Measurements from ENCODE around the gene DRC3.

The DRC3 gene

DNA sequence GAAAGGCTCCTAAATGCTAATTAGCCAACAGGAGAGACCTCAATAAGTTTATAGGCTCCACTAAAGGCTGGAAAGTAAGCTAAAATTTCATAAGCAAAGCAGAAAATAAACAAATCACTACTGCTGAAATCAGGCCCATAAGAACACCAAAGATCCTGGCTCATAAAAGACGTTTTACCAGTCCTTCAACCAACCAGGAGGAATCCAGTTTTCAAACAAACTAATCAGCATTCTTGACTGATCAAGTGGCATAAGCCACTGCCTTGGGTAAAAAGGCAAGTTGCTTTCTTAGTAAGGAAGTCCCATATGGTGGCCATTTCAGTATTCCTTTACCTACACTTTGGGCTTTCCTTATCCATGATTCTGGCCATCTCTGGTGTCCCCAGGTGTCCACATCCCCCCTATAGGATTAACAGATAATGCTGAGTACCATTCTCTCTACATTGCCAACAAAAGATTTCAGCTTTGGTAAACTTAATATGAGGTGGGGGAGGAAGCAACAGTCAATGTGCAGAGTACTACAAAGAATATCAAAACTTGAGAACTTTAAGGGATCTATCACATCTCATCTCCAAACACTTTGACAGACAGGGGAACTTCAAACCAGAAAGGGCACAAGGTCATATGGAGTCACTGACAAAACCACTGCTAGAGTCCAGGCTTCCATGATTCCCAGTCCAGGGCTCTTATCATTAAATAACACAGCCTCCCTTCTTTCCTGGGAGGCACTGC lies 1.8 kb upstream of the DRC3 start:
- DNase-seq: peak; percentile 42

DNA sequence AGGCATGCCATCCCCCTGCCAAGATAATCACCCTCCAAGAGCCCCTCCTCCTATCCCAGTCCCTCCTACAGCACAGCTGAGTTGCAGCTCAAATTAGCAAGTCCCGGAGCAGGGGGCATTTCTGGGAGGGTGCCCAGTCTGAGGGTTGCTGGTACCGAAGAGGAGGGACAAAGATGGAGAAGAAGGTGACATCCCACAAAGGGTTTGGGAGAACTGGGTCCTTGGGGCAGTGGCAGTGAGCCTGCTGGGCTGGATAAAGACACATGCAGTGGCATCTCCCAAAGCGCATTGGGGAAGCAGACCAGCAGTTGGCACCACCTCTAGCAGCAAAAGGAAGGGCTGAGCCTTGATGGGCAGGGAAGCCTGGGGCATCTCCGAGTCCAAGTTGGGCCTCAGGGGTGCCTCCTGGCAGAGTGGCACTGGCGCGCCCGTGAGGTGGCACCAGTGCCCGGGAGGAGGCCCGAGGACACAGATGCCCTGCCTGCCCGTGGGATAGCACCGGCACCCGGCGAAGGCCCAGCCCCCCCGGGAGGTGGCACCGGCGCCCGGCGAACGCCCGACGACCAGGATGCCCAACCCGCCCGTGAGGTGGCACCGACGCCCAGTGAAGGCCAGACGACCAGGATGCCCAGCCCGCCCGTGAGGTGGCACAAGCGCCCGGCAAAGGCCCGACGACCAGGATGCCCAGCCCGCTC lies 1.1 kb upstream of the DRC3 start:
- DNase-seq: peak; percentile 10

DNA sequence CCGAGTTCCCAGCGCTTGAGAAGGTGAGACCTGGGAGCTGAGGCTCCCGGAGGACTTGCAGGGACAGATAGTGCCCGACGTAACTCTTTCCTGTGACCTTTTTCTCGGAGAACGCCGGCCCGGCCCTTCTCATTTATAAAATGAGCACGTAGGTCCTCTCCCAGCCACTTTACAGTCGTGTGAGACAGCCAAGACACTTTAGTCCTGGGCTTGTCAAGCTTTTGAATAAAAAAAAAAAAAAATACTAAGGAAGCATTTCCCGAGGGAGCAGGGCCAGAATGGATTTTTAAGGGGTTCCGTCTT lies 241 bp downstream of the DRC3 start:
- no peak for DNase-seq

DNA sequence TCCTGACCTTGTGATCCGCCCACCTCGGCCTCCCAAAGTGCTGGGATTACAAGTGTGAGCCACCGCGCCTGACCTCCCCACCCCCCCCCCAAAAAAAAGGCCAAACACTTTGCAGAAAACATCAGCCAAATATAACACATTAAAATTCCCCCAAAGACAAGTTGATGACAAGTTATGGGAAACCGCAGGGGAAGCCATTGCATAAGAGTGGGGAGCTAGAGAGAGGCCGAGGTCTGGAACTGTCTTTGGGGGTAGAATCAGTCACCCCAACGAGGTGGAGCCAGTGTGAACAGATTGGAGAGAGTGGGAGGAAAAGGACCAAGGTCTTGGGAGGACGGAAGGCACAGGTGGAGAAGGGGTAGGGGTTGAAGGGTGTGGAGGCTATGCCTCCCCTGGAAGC lies 2.8 kb downstream of the DRC3 start:
- no peak for DNase-seq

DNA sequence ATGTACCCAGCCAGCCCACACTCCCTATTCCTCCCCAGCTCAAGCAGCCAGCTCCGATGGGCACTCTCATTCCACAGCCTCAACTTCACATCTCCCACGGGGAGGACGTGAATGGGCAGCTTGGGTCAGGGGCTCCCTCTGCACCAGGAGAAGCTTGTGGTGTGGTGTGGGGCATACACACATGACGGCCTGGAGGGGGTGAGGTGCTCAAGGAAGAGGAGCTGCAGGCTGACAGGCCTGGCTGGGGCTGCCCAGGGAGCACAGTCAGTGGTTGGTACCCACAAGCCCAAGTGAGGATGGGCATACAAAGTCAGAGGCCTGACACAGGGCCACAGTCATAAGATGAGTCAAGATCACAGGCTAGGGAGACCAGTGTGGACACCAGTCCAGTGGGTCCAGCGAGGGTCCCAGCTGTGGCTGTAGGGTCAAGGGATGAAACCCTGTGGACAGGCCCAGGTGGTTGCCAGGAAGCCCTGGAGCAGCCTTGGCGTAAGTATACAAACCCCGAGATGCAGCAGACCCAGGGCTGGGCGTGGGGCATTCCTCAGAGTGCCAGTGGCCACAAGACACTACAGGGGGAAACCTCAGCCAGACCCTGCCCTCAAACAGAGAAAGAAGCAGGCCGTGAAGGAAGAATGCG lies 4.4 kb downstream of the DRC3 start:
- DNase-seq: no peak

DNA sequence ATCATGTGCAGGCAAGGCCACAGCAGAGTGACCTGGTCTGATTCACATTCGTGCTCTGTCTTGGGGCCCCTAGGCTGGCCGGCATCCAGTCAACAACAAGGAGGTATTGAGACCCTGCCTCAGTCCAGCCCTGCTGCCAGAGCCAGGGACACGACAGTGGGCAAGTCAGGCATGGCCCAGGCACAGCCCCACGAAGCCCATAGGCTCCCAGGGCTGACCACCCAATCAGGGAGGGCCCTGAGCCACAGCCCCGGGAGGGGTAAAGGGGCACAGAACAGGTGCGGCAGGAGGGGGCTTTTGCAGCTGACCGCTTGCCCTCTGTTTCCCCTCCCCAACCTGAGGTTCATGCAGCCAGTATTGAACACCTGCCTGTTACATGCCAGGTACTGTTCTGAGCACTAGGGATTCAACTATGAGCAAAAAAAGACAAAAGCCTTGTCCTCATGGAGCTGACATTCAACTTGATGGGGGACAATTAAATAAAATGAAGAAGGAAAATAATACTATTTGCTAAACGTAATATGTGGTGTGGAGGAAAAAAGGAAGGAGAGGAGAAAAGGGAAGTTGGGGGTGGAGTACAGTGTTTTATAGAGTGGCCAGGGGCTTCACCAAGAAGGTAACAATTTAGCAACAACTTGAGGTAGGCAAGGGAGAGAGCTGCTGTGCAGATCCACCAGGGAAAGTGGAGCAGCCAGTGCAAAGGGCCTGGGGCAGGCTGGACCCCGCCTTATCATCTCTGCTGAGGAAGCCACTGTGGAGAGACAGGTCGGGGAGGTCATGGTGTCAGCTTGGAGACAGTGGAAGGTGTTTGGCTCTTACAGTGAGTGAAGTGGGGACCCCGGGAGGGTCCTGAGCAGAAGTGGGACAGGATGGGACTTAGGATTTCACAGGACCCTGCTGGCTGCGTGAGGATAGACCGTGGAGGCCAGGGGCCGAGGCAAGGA lies 6.1 kb downstream of the DRC3 start:
- DNase-seq: no peak

DNA sequence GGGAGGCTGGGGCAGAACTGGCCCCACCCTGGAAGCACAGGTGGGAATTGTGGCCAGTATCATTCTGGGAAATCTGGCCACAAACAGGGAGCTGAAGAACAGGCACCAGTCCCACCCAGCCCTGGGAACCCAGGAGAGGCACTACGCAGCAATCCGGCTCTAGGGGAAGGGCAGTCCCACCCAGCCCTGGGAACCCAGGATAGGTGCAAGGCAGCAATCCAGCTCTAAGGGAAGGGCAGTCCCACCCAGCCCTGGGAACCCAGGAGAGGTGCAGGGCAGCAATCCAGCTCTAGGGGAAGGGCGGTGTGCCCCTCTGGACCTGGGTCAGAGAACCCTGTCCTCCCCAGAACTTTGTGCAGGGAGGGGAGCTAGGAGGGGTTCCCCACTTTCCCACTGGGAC lies 7.1 kb downstream of the DRC3 start:
- no peak for DNase-seq

DNA sequence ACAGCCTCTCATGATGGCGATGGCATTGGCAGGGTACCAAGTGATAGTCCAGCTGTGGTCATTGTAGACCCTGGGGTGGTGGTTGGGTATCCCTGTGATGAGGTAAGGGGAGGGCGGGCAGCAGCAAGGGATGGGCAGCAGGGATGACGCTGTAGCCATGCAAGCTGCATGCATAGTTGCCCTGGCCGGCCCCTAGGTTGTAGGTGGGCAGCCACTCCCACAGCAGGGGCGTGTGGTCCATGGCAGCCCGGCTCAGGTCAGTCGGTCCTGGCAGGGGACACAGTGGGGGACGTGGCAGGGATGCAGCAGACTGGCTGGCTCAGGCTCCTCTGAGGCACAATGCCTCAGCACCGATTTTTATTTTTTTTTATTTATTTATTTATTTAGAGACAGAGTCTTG lies 8.7 kb downstream of the DRC3 start:
- DNase-seq: no peak

DNA sequence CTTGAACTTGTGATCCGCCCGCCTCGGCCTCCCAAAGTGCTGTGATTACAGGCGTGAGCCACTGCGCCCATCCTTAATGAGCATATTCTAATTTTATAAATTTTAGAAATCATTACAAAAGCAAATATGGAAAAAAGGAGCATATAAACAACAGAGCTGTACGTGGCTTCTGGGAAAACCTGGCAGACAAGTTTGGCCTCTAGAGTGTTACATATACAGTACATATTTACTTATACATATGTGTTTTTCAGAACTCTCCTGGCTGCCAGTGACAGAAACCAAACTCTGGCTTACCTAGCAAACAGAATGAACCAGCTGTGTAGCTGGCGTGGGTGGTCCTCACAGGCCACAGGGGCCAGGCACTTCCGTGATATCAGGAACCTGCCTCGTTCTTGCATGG lies 10.1 kb downstream of the DRC3 start:
- no peak for DNase-seq

DNA sequence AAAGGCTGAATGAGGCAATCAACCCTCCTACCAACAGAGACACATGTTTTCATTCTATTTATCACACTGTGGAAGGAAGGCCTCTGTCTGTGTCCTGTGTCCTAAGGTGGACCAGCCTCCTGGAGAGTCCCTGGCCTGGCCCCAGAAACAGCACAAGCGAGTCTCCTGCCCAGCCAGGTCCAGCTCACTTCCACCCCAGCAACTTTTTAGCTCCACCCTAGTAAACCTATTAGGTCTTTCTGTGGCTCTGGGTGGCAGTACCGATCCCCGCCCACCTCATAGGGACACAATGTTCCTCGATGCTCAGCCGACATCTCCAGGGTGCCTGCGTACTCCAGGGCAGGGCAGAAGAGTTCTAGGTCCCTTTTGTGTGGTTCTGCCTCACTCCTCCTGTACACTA lies 10.7 kb downstream of the DRC3 start:
- no peak for DNase-seq

DNA sequence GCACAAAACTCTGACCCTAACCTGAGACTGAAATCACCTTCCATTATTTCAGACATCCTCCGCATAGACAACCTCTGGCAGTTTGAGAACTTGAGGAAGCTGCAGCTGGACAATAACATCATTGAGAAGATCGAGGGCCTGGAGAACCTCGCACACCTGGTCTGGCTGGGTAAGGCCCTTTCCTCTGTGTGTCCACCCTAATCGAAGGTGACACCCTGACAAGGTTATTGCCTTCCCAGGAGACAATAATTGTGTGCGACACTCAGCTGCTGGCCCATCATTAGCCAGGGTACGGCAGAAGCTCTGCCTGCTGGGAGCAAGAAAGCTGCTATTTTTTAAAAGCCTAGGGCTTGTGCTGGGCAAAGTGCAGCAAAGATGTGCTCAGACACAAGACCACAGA lies 11.1 kb downstream of the DRC3 start:
- no peak for DNase-seq

DNA sequence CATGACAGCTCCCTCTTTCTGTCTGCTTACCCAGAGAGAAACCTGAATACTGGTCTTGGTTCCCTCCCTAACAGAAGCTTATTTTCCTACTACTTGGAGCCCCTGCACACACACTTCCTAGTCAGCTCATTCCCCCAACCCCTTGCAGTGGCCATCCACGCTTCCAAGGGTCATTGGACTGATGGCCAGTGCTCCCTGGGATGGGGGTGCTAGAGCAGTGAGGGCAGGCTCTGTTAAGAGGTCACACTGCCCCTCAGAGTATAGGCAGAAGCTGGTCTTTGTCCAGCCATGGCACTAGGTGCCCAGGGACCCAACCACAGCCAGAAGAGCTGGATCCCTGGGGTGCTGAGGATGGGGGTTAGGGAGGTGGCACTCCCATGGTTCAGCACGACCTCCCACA lies 12.5 kb downstream of the DRC3 start:
- no peak for DNase-seq

DNA sequence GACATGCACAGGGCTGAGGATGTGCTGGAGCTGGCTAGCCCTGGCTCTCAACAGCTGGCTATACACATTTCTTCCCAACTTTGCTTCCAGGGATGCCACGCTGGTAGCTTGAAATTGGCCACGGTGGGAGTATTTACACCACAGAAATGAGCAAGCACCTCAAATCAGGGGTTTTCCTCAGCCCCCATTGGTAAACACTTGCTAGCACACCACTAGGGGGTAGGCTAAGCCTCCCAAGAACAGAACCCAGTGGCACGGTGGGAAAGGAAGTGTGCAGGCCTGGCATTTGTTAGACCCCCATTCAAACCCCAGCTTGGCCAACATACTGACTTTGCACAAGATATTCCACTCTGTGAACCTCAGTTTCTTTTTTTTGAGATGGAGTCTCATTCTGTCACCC lies 12.9 kb downstream of the DRC3 start:
- DNase-seq: no peak

DNA sequence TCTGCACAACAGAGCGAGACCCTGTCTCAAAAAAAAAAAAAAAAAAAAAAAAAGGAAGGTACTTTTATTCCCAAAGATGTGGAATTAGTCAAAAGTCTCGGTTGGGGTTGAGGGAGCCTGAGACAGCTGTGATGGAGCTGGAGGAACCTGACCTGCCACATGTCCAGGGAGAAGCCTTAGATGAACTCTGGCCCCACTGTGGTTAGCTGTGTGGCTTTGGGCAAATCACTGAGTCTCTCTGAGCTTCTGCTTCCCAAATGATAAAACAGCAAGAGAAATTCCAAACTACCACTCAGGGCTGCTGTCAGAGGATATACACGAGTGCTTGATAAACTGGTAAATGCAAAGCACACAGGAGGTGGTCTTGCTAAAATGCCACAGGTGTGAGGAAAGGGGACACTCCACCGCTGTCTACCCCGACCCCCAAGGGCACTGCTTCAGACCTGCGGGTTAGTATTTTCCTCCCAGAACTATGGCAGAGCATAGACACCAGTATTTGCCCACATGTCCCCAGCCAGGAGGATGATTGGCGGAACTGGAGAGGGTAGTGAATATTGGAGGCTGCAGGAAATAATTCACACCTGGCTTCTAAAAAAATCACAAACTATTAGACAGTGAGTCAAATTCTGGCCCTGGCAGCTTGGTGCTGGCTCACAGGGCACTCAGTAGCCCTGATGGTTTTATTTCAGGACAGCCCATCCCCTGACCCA lies 14.7 kb downstream of the DRC3 start:
- no peak for DNase-seq

DNA sequence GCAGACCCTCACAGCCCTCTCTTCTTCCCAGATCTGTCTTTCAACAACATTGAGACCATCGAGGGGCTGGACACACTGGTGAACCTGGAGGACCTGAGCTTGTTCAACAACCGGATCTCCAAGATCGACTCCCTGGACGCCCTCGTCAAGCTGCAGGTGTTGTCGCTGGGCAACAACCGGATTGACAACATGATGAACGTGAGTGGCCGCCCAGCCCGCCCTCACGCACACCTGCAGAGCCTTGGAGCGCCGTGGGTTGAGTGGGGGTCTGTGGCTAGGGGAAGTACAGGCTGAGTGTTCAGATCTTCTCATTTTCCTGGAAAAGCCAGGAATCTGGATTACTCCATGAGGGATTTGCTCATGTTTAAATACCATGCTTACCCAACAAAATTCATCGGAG lies 15.2 kb downstream of the DRC3 start:
- DNase-seq: no peak

DNA sequence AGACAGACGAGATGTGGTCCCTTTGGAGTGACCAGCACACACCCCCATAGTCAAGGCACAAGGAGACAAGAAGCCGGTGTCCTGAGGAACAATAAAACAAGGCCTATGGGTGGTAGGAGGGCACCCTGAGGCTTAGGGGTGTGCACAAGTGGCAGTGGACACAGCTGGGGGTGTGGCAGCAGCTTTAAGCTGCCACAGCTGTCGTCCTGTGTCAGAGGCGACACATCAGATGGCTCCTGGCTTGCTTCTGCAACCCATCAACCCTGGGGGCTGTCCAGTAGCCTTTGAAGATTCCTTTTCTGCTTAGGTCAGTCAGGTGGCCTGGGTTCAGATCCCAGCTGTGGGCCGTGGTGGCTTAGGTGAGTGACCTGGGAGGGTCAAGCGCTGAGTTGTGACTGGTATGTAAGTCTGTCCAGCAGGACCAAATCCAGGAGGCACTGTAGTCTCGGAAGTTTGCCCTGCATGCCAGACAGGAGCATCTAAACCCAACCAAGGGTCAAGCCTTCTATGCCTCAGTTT lies 15.8 kb downstream of the DRC3 start:
- DNase-seq: no peak

DNA sequence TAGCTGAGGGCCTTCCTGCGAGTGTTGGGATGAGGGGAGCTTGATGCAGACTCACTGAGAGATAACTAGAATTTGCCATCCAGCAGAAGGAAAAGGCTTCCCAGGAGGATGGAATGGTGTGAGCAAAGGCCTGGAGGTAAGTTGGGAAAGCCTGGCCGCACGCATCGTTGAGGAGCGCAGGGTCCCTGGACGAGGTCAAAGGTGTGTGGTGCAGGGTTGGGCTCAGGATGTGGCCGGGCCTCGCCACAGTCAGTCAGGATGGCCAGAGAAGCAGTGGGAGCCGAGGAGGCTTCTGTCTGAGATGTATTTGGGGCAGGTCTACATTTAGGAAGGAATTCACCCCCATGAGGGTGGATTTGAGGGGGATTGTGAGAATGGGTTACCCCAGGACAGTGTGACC lies 16.4 kb downstream of the DRC3 start:
- DNase-seq: no peak

DNA sequence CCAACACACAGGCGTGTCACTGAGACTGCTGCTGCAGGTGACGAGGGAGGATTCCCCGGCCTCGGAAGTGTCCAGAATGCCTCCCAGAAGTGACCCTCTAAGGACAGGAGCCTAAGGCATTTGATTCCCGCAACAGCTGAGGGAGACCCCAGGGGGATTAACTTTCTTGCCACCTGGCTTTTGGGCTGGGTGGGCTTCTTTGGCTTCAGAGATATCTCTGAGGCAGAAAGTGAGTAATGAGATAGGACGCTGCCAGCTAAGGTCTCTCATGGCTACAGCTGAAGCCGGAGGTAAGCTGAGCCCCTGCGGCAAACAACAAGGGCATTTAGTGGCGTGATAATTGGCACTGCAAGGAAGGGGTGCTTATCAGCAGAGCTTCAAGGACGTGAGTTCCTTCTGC lies 17.0 kb downstream of the DRC3 start:
- no peak for DNase-seq

DNA sequence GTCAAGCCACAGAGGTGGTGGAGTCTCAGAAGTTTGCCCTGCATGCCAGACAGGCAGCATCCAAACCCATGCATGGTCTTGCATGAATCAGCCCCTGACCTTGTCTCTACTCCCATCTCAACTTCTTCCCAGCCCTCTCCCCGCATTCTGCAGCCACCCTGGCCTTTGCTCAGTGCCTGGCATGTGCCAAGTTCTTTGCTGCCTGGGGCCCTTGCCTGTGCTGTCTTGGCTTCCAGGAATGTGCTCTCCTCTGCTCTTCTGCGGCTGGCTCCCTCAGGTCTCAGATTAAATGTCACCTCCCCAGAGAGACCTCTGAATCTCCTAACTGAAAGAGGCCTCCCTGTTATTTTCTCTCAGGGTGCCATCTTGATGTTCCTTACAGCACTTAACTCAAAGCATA lies 17.6 kb downstream of the DRC3 start:
- no peak for DNase-seq

DNA sequence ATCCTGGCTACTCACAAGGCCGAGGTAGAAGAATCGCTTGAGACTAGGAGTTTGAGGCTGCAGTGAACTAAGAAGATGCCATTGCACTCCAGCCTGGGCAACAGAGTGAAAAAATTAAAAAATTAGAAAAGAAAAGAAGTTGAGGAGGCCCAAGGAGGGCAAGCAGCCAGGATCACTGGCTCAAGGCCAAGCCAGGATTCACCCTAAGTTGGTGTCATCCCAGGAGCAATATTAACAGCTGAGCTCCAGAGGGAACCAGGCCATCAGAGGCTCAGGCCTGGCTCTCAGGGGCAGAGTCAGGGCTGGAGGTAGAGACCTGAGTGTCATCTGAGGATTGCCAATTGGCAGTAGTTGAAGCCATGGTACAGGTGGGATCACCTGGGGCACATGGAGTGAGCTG lies 20.7 kb downstream of the DRC3 start:
- DNase-seq: no peak

DNA sequence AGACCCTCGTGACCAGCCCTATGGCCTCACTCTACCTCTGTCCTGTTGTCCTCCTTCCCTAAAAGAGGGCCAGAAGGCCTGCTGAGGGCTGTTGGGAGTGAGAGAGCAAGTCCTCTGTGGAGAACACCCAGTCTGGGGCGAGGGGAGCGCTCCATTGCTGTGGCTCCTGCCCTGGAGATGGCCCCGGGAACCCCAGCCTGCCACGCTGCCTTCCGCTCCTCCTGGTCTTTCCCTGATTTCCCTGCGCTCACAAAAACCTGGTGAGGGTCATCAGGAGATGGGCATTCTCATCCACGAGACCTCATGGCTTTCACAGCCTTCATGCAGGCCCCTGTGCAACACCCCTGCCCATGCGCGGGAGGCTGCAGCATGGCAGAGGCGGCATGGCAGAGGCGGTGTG lies 21.2 kb downstream of the DRC3 start:
- no peak for DNase-seq

DNA sequence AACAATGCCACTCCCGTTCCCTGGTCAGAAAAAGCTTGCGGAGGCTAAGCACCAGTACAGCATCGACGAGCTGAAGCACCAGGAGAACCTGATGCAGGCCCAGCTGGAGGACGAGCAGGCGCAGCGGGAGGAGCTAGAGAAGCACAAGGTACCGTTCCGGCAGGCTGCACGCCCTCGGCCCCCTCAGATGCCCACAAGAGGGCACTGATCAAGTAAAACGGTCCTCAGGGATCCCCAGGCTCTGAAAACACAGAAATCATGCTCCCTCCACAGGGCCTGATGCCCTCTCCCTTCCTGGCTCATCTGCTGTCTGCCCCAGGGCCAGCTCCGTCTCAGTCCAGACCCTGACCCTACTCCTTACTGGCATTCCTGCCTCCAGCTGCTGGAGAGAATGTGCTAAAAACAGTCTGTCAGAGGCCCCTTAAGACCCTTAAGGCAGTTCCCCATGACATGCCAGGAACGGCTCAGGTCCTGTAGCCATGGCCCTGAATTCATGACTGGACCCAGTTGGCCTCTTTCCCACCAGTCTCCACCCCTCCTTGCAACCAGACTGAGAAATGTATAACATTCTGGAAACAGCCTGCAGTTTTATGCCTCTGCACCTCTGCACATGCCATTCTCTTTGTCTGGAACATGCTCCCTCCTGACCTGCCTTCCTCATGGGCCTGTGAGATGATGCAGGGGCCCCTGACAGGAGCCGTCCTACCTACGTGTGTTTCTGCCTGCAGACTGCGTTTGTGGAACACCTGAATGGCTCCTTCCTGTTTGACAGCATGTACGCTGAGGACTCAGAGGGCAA lies 21.8 kb downstream of the DRC3 start:
- DNase-seq: peak; percentile 48
